SK-N-SH (cell line): ENCODE data around the gene ABLIM2.

Experiments used
- EP300 ChIP-seq, 2 experiments: IDR thresholded peaks; 2 replicates each; pipeline versions ENCODE4 v1.4.0 to v1.6.1; 2012; ENCODE audit warnings: borderline replicate concordance in 1 of 2, low read depth in 1 of 2, low read length in 1 of 2
- EZH2phosphoT487 ChIP-seq: fragments of 200-600 bp; sonication (generic); IDR thresholded peaks from 2 replicates; pipeline ENCODE4 v1.6.1; 2017; ENCODE audit warnings: low read depth, mixed run types, mild to moderate bottlenecking, antibody characterized with exemption, moderate library complexity, borderline replicate concordance
- FOXM1 ChIP-seq: IDR thresholded peaks from 2 replicates; pipeline ENCODE4 v1.4.0; 2012; ENCODE audit warnings: low read depth, mild to moderate bottlenecking
- GABPA ChIP-seq: IDR thresholded peaks from 2 replicates; pipeline ENCODE4 v1.4.0; 2012; ENCODE audit warnings: low read depth, mild to moderate bottlenecking
- JUND ChIP-seq: IDR thresholded peaks from 2 replicates; pipeline ENCODE4 v1.4.0; 2012
- MXI1 ChIP-seq: IDR thresholded peaks from 2 replicates; pipeline ENCODE4 v1.6.1; 2012; ENCODE audit warnings: mild to moderate bottlenecking, low read depth, low read length, improper control_type of control experiment
- RAD21 ChIP-seq: IDR thresholded peaks from 2 replicates; pipeline ENCODE4 v1.6.1; 2012; ENCODE audit warnings: mild to moderate bottlenecking, low read length
- SIN3A ChIP-seq: IDR thresholded peaks from 2 replicates; pipeline ENCODE4 v1.6.1; 2012; ENCODE audit warnings: low read depth, mild to moderate bottlenecking, low read length, moderate library complexity, borderline replicate concordance
- TAF1 ChIP-seq: IDR thresholded peaks from 2 replicates; pipeline ENCODE4 v1.6.1; 2012; ENCODE audit warnings: low read depth, mild to moderate bottlenecking, low read length, moderate library complexity, borderline replicate concordance
- YY1 ChIP-seq: IDR thresholded peaks from 2 replicates; pipeline ENCODE4 v1.4.0; 2012; ENCODE audit warnings: low read depth, mild to moderate bottlenecking
- TF ChIP-seq, protein P1 (sequence below): fragments of 200-600 bp; sonication (generic); IDR thresholded peaks from 2 replicates; pipeline ENCODE4 v1.6.1; 2017; ENCODE audit warnings: antibody characterized with exemption, mild to moderate bottlenecking, moderate library complexity
- TF ChIP-seq, protein P2 (sequence below): IDR thresholded peaks from 2 replicates; pipeline ENCODE4 v1.4.0; 2012; ENCODE audit warnings: low read depth
- TF ChIP-seq, protein P3 (sequence below): IDR thresholded peaks from 2 replicates; pipeline ENCODE4; 2012
- TF ChIP-seq, protein P4 (sequence below): IDR thresholded peaks from 2 replicates; pipeline ENCODE4 v1.6.1; 2012; ENCODE audit warnings: mild to moderate bottlenecking, low read depth, low read length, moderate library complexity

DNA sequence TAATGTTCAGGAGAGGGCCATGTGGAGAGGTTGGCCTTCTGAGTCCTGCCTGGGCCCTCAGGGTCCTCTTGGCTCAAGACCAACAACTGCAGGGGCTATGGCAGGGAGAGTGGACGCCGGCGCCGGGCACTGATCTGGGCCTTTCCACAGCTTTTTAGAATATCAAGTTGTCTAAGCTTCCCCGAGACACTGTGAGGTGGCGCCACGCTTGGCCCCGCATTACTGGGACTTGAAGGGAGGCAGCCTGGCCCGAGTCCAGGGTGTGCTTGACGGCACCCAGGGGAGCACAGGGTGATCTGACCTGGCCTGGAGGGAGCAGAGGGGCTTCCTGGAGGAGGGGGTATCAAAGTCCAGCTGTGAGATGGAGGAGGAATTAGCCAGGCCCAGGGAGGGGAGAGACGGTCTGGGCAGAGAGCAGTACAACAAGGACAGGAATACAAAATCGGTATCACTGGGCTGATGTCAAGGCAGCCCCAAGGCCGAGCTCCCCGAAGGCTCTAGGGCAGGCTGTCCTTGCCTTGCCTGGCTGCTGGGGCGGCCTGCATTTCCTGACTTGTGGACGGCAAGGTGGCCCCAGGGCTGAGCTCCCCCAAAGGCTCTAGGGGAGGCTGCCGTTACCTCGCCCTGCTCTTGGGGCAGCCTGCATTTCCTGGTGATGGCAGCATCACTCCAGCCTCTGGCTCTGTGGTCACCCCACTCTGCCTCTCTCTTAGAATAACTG, 28.1 kb downstream of the ABLIM2 start:
- TF ChIP-seq EZH2phosphoT487 (no peak), GABPA (no peak), JUND (no peak), SIN3A (no peak), MXI1 (no peak), RAD21 (no peak), YY1 (no peak), FOXM1 (no peak), EP300 (IDR thresholded peaks at IDR 0.05; ENCODE audit: borderline replicate concordance in 1 of 2, low read depth in 1 of 2, low read length in 1 of 2) (no peak), TAF1 (no peak)
- TF ChIP-seq, protein P1, sequence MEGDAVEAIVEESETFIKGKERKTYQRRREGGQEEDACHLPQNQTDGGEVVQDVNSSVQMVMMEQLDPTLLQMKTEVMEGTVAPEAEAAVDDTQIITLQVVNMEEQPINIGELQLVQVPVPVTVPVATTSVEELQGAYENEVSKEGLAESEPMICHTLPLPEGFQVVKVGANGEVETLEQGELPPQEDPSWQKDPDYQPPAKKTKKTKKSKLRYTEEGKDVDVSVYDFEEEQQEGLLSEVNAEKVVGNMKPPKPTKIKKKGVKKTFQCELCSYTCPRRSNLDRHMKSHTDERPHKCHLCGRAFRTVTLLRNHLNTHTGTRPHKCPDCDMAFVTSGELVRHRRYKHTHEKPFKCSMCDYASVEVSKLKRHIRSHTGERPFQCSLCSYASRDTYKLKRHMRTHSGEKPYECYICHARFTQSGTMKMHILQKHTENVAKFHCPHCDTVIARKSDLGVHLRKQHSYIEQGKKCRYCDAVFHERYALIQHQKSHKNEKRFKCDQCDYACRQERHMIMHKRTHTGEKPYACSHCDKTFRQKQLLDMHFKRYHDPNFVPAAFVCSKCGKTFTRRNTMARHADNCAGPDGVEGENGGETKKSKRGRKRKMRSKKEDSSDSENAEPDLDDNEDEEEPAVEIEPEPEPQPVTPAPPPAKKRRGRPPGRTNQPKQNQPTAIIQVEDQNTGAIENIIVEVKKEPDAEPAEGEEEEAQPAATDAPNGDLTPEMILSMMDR, result no peak
- TF ChIP-seq, protein P2, sequence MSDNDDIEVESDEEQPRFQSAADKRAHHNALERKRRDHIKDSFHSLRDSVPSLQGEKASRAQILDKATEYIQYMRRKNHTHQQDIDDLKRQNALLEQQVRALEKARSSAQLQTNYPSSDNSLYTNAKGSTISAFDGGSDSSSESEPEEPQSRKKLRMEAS, result no peak
- TF ChIP-seq, protein P3, sequence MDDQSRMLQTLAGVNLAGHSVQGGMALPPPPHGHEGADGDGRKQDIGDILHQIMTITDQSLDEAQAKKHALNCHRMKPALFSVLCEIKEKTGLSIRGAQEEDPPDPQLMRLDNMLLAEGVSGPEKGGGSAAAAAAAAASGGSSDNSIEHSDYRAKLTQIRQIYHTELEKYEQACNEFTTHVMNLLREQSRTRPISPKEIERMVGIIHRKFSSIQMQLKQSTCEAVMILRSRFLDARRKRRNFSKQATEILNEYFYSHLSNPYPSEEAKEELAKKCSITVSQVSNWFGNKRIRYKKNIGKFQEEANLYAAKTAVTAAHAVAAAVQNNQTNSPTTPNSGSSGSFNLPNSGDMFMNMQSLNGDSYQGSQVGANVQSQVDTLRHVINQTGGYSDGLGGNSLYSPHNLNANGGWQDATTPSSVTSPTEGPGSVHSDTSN, result no peak
- TF ChIP-seq, protein P4, sequence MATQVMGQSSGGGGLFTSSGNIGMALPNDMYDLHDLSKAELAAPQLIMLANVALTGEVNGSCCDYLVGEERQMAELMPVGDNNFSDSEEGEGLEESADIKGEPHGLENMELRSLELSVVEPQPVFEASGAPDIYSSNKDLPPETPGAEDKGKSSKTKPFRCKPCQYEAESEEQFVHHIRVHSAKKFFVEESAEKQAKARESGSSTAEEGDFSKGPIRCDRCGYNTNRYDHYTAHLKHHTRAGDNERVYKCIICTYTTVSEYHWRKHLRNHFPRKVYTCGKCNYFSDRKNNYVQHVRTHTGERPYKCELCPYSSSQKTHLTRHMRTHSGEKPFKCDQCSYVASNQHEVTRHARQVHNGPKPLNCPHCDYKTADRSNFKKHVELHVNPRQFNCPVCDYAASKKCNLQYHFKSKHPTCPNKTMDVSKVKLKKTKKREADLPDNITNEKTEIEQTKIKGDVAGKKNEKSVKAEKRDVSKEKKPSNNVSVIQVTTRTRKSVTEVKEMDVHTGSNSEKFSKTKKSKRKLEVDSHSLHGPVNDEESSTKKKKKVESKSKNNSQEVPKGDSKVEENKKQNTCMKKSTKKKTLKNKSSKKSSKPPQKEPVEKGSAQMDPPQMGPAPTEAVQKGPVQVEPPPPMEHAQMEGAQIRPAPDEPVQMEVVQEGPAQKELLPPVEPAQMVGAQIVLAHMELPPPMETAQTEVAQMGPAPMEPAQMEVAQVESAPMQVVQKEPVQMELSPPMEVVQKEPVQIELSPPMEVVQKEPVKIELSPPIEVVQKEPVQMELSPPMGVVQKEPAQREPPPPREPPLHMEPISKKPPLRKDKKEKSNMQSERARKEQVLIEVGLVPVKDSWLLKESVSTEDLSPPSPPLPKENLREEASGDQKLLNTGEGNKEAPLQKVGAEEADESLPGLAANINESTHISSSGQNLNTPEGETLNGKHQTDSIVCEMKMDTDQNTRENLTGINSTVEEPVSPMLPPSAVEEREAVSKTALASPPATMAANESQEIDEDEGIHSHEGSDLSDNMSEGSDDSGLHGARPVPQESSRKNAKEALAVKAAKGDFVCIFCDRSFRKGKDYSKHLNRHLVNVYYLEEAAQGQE, result no peak
